ENCODE results near the gene NR2F1.

The NR2F1 gene

GRCh38 chr5:93576994-93577853 lies 5.8 kb upstream of the NR2F1 start:
- TF ChIP-seq, protein P1, sequence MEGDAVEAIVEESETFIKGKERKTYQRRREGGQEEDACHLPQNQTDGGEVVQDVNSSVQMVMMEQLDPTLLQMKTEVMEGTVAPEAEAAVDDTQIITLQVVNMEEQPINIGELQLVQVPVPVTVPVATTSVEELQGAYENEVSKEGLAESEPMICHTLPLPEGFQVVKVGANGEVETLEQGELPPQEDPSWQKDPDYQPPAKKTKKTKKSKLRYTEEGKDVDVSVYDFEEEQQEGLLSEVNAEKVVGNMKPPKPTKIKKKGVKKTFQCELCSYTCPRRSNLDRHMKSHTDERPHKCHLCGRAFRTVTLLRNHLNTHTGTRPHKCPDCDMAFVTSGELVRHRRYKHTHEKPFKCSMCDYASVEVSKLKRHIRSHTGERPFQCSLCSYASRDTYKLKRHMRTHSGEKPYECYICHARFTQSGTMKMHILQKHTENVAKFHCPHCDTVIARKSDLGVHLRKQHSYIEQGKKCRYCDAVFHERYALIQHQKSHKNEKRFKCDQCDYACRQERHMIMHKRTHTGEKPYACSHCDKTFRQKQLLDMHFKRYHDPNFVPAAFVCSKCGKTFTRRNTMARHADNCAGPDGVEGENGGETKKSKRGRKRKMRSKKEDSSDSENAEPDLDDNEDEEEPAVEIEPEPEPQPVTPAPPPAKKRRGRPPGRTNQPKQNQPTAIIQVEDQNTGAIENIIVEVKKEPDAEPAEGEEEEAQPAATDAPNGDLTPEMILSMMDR (IDR thresholded peaks at IDR 0.05; ENCODE audit: insufficient read depth, low read length, poor library complexity, severe bottlenecking): no peak
- Histone ChIP-seq H3K36me3 (ENCODE audit: control insufficient read depth, insufficient read depth, low read length) (no peaks in the 10 kb centered on the region), H3K27me3 (replicated peaks; ENCODE audit: control insufficient read depth, insufficient read depth, low read length) (peaks cover 1% of the 10 kb centered on the region), H3K4me3 (replicated peaks; ENCODE audit: low read depth, low read length) (no peak overlapping the region)
- no peak for DNase-seq (ENCODE audit: extremely low read depth, insufficient read length)

GRCh38 chr5:93577854-93578812 lies 4.9 kb upstream of the NR2F1 start:
- DNase-seq (ENCODE audit: extremely low read depth, insufficient read length): no peak
- TF ChIP-seq, protein P1 (IDR thresholded peaks at IDR 0.05; ENCODE audit: insufficient read depth, low read length, poor library complexity, severe bottlenecking): no peak
- Histone ChIP-seq H3K36me3 (ENCODE audit: control insufficient read depth, insufficient read depth, low read length) (no peaks in the 10 kb centered on the region), H3K27me3 (replicated peaks; ENCODE audit: control insufficient read depth, insufficient read depth, low read length) (no peaks in the 10 kb centered on the region; the same call in none of the 2 replicates), H3K4me3 (replicated peaks; ENCODE audit: low read depth, low read length) (no peak overlapping the region)

DNA sequence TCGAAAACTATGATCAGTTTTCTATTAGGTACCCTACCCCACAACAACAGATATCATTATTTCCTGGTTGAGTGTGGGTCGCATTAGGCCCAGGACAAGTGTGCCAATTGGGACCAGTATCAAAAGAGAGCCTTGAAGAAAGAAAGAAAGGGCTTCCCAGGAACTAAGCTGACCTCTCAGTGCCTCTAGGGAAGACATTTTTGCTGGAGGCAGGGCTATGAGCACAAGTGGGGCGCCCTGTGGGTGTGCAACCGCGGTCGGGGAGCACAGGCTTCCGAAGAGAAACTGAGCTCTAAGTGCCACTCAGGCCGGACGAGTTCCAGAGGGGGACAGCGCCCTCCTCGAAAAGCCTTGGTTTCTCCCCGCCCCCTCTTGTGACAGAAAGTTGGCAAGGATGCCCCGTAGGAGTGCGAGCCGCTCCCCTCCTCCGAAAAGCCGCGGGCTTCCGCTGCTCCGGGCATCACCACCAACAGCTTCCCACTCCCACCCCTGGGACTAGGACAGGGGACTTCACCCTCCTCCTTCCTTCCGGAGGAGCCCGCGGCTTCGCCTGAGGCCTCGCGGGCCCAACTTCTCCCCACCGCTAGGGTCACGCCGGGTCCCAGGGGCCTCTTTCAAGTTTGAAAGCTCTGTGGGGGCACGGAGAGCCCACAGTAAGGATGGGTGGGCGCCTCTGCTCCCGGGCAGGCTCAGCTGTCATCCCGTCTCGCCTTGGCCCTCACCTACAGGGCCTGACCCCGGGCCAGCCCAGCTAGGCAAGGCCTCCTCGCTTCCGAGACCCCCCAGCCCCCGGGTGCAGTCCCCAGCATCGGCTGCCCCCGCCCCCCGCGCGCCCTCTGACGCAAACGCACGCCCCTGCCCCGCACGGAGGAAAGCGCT lies 4.0 kb upstream of the NR2F1 start:
- no peaks in the 10 kb centered on the region; the same call in none of the 2 replicates for H3K27me3 ChIP-seq (replicated peaks; ENCODE audit: control insufficient read depth, insufficient read depth, low read length)
- H3K36me3 ChIP-seq (ENCODE audit: control insufficient read depth, insufficient read depth, low read length): no peaks in the 10 kb centered on the region
- no peak for DNase-seq (ENCODE audit: extremely low read depth, insufficient read length)
- TF ChIP-seq, protein P1 (IDR thresholded peaks at IDR 0.05; ENCODE audit: insufficient read depth, low read length, poor library complexity, severe bottlenecking): no peak
- H3K4me3 ChIP-seq (replicated peaks; ENCODE audit: low read depth, low read length): peak overlapping the region; percentile 45

DNA sequence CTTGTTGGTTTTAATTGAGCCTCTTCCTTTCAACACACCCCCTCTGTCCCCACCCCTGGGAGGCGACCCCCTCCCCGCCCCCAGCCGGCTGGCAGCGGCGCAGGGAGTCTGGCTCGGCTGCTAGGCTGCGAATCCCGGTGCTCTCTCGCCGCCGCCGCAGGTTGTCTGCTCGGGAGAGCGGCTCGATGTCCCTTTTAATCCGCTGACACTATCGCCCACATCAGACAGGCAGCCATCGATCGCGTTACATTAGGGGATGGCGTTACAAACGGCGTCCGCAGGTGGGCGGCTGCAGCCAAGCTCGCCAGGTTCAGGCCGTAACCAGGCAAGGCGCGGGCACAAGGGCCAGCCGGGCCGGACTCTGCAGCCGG lies 3.3 kb upstream of the NR2F1 start:
- DNase-seq (ENCODE audit: extremely low read depth, insufficient read length): no peak
- H3K36me3 ChIP-seq (ENCODE audit: control insufficient read depth, insufficient read depth, low read length): no peaks in the 10 kb centered on the region
- peak overlapping the region; percentile 45 for H3K4me3 ChIP-seq (replicated peaks; ENCODE audit: low read depth, low read length)
- H3K27me3 ChIP-seq (replicated peaks; ENCODE audit: control insufficient read depth, insufficient read depth, low read length): no peaks in the 10 kb centered on the region; the same call in none of the 2 replicates
- TF ChIP-seq, protein P1 (IDR thresholded peaks at IDR 0.05; ENCODE audit: insufficient read depth, low read length, poor library complexity, severe bottlenecking): no peak

Data from GM06990 (cell line).